Stimulated activated CD4-positive, alpha-beta T cell treated with anti-CD3 and anti-CD28 coated beads, Interleukin-4, amount 100 ng/mL, for 4 hours (primary cell): Measurements from ENCODE around the gene ELMO3.

Experiments used
- DNase-seq, 2 experiments: peaks; one replicate each; pipeline ENCODE4 v3.0.0-alpha.2; 2020

Gene ELMO3

DNA sequence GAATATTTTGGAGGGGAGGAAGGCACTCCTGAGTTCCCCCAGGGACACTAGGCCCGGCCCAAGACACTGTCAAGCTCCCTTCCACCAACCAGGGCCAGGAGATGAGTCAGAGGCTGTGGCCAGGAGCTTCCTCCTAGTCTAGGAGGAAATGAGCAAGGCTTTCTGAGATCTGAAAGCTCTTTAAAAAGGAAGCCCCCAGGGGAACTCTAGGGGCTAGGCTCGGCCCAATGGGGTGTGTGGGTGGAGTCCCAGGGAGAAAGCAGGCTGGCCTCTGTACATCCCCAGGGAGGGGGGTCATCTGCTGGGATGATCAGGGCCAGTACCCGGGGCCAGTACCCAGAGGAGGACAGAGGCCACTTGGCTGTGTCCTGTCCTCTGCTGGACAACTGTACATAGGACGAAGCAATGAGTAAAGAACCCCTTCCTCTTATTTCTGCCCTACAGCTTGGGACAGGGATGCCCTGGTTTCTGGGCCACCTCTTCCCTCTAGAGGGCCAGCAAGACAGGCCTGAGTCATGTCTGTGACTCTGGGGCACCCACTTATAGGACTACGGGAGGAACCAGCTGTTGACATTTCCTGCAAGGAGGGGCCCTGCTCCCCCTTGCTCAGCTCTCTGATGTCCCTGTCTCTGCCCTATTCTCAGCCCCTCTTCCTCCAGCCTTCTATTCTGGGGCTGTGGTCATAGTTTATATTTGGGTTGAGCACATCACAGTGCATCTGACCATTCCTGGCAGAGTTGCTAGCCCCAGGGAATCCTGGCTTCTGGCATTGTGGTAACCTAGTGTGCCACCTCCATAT is 45.7 kb downstream of the ELMO3 start:
- peak; percentile 63 to 82 for DNase-seq

DNA sequence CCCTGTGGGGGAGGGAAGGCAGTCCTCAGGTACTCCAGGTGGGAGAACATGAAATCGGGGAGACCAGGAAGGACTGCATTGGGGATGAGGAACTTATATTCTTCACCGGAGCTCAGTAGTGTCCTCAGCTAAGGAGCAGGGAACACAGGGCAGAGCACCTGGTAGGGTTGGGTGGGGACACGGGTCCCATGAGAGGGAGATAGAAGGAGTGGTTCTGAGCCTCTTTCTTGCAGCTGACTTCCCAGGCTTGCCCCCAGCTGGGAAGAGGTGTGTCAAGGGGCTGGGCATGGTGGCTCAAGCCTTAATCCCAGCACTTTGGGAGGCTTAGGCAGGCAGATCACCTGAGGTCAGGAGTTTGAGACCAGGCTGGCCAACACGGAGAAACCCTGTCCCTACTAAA is 46.3 kb downstream of the ELMO3 start:
- no peak for DNase-seq

DNA sequence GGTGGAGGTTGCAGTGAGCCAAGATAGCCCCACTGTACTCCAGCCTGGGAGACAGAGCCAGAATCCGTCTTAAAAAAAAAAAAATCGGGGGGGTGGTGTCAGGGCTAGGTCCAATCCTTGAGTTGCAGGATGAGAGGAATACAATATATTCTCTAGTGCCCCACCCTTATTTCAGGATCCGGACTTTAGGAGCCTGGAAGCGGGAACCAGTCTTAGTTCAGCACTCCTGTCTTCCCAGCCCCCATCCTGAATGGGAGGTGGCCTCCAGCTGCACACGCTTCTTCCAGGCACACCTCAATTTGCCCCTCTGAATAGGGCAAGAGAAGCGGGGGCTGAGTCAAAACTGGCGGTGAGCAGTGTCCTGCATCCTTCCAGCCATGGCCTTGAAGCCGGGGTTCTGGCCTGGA is 46.7 kb downstream of the ELMO3 start:
- no peak for DNase-seq

DNA sequence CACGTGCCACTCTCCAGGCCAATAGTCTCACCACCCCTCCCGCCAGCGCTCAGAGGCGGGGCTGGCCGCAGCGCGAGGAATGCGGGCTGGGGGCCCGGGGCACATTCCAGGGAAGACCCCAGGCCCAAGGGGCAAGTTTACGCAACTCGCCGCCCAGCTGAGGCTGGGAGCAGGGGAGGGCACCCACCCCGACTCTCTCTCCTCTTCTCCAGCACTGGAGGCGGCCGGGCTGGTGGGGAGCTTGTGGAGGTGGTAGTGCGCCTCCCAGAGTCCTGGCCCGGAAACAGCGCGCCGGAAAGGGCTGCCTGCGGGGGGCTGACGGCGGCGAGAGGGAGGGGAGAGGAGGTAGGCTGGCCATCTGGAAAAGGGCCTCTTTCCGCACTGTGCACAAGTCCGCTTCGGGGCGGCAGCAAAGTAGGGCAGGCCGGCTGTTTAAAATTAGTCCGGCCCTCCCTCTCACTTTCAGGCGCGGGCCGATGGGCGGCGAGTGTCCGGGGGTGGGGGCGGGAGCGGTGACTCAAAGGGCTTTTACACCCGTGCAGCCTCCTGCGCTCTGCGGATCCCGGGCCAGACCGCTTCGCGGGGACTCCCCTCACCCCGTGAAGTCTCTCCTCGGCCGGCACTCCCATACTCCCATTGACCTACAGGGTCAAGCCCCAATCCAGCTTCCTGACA is 47.3 kb downstream of the ELMO3 start:
- DNase-seq: peak; percentile 28 to 43

DNA sequence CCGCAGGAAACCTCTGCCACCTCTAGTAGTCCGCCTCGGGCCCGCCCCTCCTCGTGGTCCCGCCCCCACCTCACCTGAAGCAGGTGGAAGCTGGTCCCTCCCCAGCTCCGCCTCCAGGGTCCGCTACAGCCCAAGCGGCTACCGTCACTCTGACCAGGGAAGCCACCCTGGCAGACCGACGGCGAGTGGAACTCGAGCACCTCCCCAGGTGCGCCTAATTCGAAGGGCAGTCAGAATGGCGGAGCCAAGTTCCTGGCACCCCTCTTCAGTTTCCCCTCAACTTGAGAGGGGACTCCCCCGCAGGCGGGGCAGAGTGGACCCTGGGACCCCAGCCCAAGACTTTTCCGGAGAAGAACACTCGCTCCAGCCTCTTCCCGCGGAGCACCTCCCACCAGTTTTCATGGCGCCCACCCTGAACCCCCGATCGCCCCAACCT is 47.8 kb downstream of the ELMO3 start:
- DNase-seq: peak in 1 of 2 experiments; percentile 43

DNA sequence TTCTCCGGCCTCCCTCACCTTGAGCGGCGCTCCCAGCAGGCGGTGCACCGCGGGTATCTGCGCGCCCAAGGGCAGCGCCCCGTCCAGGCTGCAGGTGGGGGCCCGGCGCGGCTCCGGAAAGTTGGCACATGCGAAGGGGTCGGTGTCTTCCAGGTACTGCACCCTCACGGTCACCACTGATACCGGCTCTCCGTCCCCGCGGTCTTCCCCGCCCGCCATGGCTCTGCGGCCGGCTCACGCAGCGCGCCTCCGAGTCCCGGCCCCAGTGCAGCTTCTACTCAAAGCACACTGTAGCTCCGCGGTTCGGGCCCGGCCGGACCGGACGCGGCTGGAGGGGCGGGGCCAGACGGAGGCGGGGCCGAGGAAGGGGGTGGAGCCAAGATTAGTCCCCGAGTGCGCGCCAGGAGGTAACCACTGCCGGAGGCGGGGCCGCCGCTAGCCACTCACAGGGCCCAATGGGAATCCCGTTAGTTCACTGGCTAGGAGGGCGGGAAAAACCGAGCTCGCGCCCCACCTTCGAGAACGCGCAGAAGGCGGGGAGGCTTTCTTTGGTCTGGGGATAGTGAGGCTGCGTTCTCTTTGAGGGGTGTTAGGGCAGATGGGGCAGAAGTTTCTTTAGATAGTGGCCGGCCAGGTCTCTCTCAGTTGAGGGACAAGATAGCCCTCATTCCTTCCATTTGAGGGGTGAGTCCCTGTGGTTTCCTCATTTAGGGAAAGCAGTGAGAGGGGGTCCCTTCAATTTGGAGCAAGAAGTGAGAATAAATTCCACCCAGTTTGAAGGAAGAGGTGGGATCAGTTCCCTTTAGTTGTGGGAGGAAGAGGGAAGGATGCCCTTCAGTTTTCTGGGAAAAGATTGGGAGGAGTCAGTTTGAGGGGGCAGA is 48.5 kb downstream of the ELMO3 start, which contains the start of gene FHOD1:
Gene FHOD1 (minus strand): TSS at position 290 of the 881 bp plus-strand sequence. CDS start 71 bp downstream, at position 219.
- DNase-seq: peak; percentile 93 to 98

DNA sequence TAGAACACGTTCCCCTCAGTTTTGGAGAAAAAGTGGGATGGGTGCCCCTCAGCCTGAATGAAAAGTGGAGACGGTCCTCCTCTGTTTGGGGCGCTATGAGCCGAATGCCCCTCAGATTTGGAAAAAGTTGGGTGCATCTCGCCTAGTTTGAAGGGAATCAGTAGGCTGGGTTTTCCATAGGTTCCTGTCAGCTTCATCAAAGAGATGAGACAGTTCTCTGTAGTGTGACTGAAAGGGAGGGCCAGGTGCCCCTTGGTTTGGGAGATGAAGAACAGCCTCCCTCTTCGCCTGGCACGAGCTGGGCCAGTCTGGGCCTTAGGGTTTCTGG is 49.1 kb downstream of the ELMO3 start:
- no peak for DNase-seq

DNA sequence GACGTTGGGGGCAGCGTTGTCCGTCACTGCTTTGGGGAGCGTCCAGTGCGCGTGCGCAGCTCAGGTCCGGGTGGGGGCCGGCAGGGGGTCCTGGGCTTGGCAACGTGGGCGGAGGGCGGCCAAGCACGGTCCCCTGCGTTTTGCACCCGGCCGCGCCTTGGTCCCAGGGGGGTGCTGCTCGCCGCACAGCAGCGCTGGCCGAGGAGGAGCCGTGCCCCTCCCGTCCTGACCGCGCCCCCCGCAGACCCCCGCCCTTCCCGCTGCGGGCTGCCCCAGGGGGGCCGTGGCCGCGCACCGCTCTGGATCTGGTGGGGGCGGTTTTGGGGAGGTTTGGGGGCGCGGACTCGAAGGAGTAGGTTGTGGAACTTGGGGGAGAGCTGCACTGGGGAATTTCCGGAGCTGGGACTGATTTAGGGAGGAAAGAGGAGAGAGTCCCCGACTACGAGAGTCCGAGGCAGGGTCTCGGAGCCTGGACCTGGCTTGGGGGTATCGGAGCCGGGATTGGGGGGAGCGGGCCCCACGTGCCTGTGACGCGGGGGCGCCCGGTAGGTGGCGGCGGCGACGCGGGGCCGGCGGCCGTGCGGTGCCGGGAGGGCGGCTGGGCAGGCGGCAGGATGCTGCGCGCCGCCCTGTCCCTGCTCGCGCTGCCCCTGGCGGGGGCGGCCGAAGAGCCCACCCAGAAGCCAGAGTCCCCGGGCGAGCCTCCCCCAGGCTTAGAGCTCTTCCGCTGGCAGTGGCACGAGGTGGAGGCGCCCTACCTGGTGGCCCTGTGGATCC is 49.7 kb downstream of the ELMO3 start, which contains the start of gene SLC9A5:
Gene SLC9A5 (plus strand): TSS at position 579 of the 777 bp plus-strand sequence. CDS start 36 bp downstream, at position 615.
- peak in 1 of 2 experiments; percentile 28 for DNase-seq

DNA sequence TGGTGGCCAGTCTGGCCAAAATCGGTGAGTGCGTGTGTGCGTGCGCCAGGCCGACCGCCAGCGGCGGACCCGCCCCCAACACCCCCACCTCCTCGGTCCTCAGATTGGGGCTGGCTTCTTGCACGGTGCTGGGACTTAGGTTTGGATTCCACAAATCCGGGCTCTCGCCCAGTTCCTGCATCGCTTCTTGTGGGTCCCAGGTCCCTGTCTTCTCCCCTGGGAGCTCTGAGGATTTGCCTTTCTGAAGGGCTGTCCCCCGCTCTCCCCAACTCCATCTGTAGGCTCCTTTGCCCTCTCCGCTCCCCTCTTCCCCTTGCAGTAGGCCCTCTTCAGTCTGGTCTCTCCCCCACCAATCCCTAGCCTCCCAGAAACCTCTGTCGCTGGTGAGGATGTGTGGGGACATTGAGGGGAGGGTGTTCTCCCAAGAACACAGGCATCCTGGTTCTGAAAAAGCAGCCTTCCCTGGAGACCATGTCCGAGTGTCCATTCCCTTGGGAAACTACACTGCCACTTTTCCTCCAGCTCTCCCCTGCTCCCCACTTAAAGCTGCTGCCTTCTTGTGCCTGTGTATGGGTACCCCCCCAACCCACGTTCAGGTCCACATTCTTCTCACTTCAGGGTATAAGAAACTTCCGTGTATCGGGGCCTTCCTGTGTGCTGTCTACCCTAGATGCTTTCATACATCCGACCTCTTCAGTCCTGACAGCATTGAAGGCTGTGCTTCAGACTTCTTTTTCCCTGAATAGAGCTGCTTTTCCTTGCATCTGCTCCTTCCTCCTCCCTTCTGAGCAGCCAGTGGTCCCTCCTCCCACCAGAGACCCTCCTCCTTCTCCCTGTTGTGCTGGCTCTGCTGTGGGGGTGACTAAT is 50.5 kb downstream of the ELMO3 start:
- DNase-seq: no peak

DNA sequence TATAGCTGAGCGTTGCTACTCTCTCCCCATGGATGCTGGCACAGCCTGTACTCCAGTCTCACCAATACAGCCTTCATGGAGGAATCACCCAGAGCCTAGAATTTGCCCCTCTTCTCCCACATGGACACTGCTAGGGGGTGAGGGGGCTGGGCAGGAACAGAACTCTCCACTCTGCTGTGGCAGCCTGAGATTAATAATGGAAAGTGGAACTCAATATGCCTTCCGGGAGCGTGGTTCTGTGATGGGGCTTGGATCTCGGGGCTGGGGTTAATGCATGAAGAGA is 51.1 kb downstream of the ELMO3 start:
- DNase-seq: no peak

DNA sequence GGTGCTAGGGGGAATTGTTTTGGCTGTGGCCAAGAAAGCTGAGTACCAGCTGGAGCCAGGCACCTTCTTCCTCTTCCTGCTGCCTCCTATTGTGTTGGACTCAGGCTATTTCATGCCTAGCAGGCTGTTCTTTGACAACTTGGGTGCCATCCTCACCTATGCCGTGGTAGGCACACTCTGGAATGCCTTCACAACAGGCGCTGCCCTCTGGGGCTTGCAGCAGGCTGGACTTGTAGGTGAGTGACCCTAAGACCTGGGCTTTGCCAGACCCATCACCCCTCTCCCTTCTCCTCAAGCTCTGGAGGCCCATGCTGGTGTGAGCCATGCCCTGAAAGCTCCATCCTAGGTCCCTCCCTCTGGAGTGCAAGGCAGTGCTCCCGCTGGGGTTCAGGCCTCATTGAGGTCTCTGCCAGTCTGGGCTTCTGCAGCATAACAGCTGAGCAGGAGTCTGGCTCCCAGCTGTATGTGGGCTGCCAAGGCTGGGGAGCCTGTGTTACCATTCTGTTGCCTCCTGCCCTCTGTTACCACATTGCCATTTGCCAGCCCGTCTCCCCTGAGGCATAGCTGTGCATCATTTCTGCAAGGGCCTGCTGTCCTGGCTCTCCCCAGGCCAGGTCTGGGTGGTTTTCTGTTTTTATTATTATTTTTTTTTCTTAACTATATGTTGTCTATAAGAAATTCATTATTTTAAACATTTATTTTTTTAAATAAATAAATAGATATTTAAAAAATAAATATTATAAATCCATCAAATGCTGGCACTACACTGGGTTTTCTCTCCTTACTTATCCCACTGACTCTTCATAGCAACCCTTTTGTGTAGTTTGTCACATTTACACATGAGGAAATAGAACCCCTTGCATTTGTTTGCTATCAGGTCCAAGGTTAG is 53.9 kb downstream of the ELMO3 start:
- no peak for DNase-seq
